Right ventricle myocardium superior (tissue), 1 donor: Measurements from ENCODE around the gene GUCA2A. TPM values are rescaled to one million over a fixed set of nuclear protein-coding genes. Genes with fewer than 3 reads are reported as not detected.

Source experiments
- total RNA-seq: library from RNA; stranded (reverse); fragmentation: NEBNext Ultra II Directional; extraction: Animal tissue kit (Norgen Biotek cat#: 25700); gene quantifications from one replicate; pipeline ENCODE4 v1.2.1, GENCODE V29; 2021
- donor health status: DM: no; HTN: yes; CAD: no; lungs with severe emphysema.

Gene GUCA2A
- total RNA-seq, 1 donor from 2014 or later, result not detected

Other genes starting within 250 kb of the GUCA2A start
- 6.4 TPM for gene HIVEP3, start 245.8 kb downstream of the GUCA2A start, total RNA-seq
- not detected for gene GUCA2B, start 11.3 kb downstream of the GUCA2A start, total RNA-seq
- gene FOXJ3, start 170.5 kb upstream of the GUCA2A start, total RNA-seq, result 33.1 TPM
- gene RIMKLA, start 216.0 kb upstream of the GUCA2A start, total RNA-seq, result 7.6 TPM